ENCODE results near the gene TRAF2. TPM values are rescaled to one million over a fixed set of nuclear protein-coding genes. Genes with fewer than 3 reads are reported as not detected.

The TRAF2 gene
- total and polyA plus RNA-seq, 2 of the 4 experiments (the other 2 are of a cell fraction), result 6.6 to 12.0 TPM

DNA sequence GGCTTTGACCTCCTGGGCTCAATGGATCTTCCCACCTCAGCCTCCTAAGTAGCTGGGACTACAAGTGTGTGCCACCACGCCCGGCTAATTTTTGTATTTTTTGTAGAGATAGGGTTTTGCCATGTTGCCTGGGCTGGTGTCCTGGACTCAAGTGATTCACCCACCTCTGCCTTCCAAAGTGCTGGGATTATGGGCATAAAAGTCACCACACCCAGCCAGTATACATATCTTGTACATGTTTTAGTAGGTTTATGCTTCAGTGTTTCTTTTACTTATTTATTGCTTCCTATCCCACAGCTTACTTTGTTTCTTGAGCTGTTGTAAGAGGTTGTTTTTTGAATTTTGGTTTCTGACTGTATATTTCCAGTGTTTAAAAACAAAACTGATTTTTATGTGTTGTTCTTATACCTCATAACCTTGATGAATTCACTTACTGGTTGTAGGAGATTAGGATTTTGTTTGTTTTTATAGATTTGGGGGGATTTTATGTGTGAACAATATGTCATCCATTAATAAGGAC, 45.4 kb downstream of the TRAF2 start:
- no peak overlapping the region for H2BK5ac ChIP-seq (ENCODE audit: low read depth, low read length, poor library complexity, severe bottlenecking)
- BruUV-seq (replicated peaks), result no TSS peak
- intact Hi-C loops (cut with micrococcal nuclease), result no loop called here
- CTCF ChIA-PET, result interaction anchor here (0.8 kb wide), 1 partner anchor 12 kb away, joined by 3 read pairs; no protein-coding TSS in a partner anchor
- no peak overlapping the region for H4K8ac ChIP-seq (ENCODE audit: low read depth in 2 of 2, low read length in 2 of 2)
- H2BK20ac ChIP-seq (ENCODE audit: low read depth, low read length), result no peak overlapping the region
- no peaks in the 10 kb centered on the region for H3K27me3 ChIP-seq (ENCODE audit: control insufficient read depth, insufficient read depth, low read length)
- TF ChIP-seq BHLHE40 (IDR thresholded peaks at IDR 0.05; ENCODE audit: low read depth, low read length) (no peak), MAZ (IDR thresholded peaks at IDR 0.05; ENCODE audit: borderline replicate concordance, low read depth, low read length) (no peak), CHD1 (IDR thresholded peaks at IDR 0.05; ENCODE audit: low read depth, low read length) (no peak), MXI1 (IDR thresholded peaks at IDR 0.05; ENCODE audit: borderline replicate concordance, low read depth, low read length) (no peak), SMC3 (IDR thresholded peaks at IDR 0.05; ENCODE audit: low read depth, low read length) (no peak), POLR2A (IDR thresholded peaks at IDR 0.05; ENCODE audit: low read depth, low read length) (no peak), CEBPB (IDR thresholded peaks at IDR 0.05; ENCODE audit: low read depth, low read length) (no peak), RCOR1 (IDR thresholded peaks at IDR 0.05; ENCODE audit: insufficient replicate concordance, low read length) (no peak), RFX5 (IDR thresholded peaks at IDR 0.05; ENCODE audit: low read depth, low read length) (no peak), RAD21 (IDR thresholded peaks at IDR 0.05; ENCODE audit: low read length) (no peak), NFE2L2 (IDR thresholded peaks at IDR 0.05; ENCODE audit: low read depth, low read length) (no peak), FOS (IDR thresholded peaks at IDR 0.05; ENCODE audit: low read depth, low read length) (no peak)
- TF ChIP-seq, protein P1, sequence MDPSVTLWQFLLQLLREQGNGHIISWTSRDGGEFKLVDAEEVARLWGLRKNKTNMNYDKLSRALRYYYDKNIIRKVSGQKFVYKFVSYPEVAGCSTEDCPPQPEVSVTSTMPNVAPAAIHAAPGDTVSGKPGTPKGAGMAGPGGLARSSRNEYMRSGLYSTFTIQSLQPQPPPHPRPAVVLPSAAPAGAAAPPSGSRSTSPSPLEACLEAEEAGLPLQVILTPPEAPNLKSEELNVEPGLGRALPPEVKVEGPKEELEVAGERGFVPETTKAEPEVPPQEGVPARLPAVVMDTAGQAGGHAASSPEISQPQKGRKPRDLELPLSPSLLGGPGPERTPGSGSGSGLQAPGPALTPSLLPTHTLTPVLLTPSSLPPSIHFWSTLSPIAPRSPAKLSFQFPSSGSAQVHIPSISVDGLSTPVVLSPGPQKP (IDR thresholded peaks at IDR 0.05; ENCODE audit: borderline replicate concordance, low read depth, low read length), result no peak
- TF ChIP-seq, protein P2, sequence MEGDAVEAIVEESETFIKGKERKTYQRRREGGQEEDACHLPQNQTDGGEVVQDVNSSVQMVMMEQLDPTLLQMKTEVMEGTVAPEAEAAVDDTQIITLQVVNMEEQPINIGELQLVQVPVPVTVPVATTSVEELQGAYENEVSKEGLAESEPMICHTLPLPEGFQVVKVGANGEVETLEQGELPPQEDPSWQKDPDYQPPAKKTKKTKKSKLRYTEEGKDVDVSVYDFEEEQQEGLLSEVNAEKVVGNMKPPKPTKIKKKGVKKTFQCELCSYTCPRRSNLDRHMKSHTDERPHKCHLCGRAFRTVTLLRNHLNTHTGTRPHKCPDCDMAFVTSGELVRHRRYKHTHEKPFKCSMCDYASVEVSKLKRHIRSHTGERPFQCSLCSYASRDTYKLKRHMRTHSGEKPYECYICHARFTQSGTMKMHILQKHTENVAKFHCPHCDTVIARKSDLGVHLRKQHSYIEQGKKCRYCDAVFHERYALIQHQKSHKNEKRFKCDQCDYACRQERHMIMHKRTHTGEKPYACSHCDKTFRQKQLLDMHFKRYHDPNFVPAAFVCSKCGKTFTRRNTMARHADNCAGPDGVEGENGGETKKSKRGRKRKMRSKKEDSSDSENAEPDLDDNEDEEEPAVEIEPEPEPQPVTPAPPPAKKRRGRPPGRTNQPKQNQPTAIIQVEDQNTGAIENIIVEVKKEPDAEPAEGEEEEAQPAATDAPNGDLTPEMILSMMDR (conservative IDR thresholded peaks at IDR 0.05; ENCODE audit: low read depth, low read length), result no peak
- no peak overlapping the region for H2BK120ac ChIP-seq (ENCODE audit: low read depth, low read length)
- dilution Hi-C loops (cut with HindIII; ENCODE audit: low sequenced_read_pairs, unreplicated experiment), result no loop called here
- H3K9ac ChIP-seq (ENCODE audit: low read depth, low read length), result no peak overlapping the region
- no peaks in the 10 kb centered on the region for H3K4me1 ChIP-seq (ENCODE audit: control insufficient read depth, insufficient read depth, low read length)
- peaks cover 7 to 12% of the 10 kb centered on the region in 2 experiments; a peak in 2 of 4 replicates for H3K79me1 ChIP-seq (ENCODE audit: low read depth in 1 of 2, low read length in 2 of 2)
- H2AK5ac ChIP-seq (ENCODE audit: low read depth, low read length), result no peak overlapping the region
- no peak overlapping the region for H3K56ac ChIP-seq (ENCODE audit: extremely low read depth, insufficient read depth, low read length)
- no peak overlapping the region for H3K4me2 ChIP-seq (ENCODE audit: low read depth, low read length)
- in situ Hi-C loops (cut with MboI; ENCODE audit: low sequenced_read_pairs), result no loop called here
- no peak overlapping the region for H2AFZ ChIP-seq (replicated peaks; ENCODE audit: low read length, poor library complexity)
- no peak overlapping the region for H3K27ac ChIP-seq (ENCODE audit: insufficient read depth, low read length)
- no peak overlapping the region for H2BK15ac ChIP-seq (ENCODE audit: low read depth, low read length)
- no peaks in the 10 kb centered on the region for H3K36me3 ChIP-seq (ENCODE audit: control insufficient read depth, insufficient read depth, low read length)
- H3K14ac ChIP-seq (replicated peaks; ENCODE audit: low read depth, low read length), result no peak overlapping the region
- H3K18ac ChIP-seq (ENCODE audit: low read depth, low read length), result no peak overlapping the region
- no peak overlapping the region for H4K91ac ChIP-seq (ENCODE audit: insufficient read depth, low read depth, low read length)
- H2AK9ac ChIP-seq (replicated peaks; ENCODE audit: low read depth, low read length, poor library complexity), result no peak overlapping the region
- no peaks in the 10 kb centered on the region for H3K9me3 ChIP-seq (ENCODE audit: control insufficient read depth, insufficient read depth, low read length)
- POLR2A ChIA-PET (ENCODE audit: unreplicated experiment), result no interaction called here
- no CpG with 5 or more reads among the region's 2 CpGs for WGBS, 2 experiments (ENCODE audit: extremely low coverage in 2 of 2, insufficient read length in 1 of 2)
- H4K5ac ChIP-seq (ENCODE audit: low read depth, low read length), result no peak overlapping the region
- no peak overlapping the region for H3K23ac ChIP-seq (ENCODE audit: low read depth, low read length)
- no peak overlapping the region for H3K4ac ChIP-seq (ENCODE audit: low read depth, low read length)
- ATAC-seq (ENCODE audit: low read depth) (no peak), DNase-seq (no peak)
- no peaks in the 10 kb centered on the region for H4K20me1 ChIP-seq (ENCODE audit: insufficient read depth, low read length)
- no peaks in the 10 kb centered on the region; the same call in 1 of the 2 replicates for H3K9me1 ChIP-seq (ENCODE audit: insufficient read depth, low read length)
- no peak overlapping the region for H3K4me3 ChIP-seq (ENCODE audit: insufficient read depth, low read depth, low read length)
